GM21390 (cell line): ENCODE results near the gene BTN1A1.
"Not testable (repeated sequence)": the region's sequence is repeated elsewhere in the genome, so short reads cannot be mapped to it uniquely, and the experiment has no call there.

Experiments used
- ATAC-seq: cut with Tn5 transposase; IDR thresholded peaks from one replicate; pipeline ENCODE4 v1.9.1; 2021; ENCODE audit not compliant: unreplicated experiment

Gene BTN1A1

GRCh38 chr6:26507658-26508057, 7.6 kb downstream of the BTN1A1 start:
- no peak for ATAC-seq

GRCh38 chr6:26511033-26511432, 10.9 kb downstream of the BTN1A1 start:
- not testable (repeated sequence) for ATAC-seq

DNA sequence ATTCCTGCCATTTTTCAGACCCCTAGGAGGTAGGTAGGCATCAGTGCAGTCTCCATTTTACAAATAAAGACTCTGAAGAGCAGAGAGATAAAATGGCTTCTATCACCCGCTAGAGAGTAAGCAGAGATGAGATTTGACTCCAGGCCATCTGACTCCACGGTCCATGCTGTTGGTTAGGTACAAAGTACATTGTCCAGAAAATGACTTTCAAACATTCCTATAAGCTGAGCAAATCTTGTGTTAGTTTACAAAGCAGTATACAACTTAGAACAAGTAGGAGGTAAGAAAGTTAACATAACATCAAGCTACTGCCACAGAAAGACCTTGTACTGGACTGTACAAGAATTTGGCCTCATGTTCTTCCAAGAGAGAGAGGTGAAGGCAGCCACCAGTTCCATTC, 14.9 kb downstream of the BTN1A1 start:
- no peak for ATAC-seq

- ATAC-seq = no peak
Observed at GRCh38 chr6:26516481-26517427, 16.7 kb downstream of the BTN1A1 start.

DNA sequence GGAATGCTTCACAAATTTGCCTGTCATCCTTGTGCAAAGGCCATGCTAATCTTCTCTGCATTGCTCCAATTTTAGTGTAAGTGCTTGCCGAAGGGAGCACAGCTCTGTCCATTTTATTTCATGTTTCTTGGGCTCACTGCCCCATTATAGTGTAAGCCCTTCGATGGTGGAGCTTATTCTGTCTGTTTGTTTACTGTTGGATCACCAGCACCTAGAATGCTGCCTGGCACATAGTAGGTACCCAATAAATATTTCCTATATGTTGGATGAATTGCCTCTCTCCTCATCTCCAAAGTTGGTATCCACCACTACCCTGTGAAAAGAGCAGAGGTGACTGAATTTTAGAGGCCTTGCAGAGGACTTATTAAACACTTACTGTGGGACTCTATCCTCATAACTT, 19.3 kb downstream of the BTN1A1 start:
- no peak for ATAC-seq

GRCh38 chr6:26520237-26520849, 20.2 kb downstream of the BTN1A1 start:
- ATAC-seq = peak; percentile 30

DNA sequence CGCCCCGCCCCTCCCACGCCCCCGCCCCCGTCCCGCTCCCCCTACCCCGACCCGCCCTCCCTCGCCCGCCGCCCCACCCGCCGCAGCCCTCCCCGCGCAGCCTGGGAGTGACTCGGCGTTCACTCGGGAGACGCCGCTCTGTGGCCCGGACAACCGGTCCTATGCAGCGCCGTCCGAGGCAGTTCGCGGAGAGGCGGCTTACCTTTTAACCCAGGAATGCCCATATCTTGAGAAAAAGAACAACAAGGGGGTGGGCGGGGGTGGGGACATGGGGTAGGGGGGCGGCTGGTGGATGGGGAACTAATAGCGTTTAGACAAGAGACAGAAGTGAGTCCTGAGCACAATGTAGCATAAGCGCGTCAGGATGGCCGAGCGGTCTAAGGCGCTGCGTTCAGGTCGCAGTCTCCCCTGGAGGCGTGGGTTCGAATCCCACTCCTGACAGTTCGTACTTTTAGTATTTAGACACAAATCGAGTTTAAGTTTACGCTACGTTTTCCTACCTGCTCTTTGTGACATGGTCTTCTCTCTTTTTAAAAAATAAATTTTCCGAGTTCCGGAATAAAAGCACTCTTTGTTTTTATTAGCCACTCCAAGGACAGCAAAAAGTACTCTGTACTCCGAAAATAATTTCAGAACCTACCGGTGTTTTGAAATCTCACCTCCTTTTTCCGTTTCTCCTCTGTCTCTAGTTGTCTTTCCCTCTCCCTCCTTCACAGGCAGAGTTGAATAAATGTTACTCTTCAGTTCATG, 20.9 kb downstream of the BTN1A1 start:
- peak; percentile 64 for ATAC-seq

DNA sequence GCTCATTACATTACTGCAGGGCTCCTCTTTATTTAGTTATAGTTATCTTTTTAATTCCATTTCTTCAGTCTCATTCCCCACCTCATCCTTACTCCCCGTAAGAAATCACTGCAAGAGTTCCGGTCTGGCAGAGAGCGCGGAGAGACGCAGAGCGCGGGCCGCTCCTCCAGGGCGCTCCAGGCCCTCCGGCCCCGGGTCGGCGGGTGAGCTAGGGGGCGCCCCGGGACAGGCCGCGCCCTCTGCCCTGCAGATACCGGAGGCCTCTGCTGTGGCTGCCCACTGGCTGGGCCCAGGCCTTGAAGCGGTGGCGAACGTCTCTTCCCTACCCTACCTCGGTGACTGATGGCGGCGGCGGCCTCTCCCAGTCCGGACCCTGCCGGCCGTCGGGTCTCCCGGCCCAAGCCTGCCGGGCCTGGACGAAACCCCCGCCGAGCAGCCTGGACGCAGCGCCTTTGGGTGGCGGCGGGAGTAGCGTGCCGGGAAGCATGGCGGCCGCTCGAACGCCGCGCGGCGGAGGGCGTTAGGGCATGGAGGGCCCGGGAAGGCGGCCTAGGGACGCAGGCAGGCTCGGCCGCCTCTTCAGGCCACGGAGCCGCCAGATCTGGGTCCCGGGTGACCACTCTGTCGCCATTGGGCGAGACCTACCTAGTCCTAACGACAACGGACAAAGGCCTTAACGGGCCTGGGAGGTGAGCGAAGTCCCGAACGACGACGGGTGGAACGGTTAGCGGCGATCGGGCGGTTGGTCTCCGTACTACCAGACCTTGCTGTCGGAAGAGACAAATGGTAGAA, 21.7 kb downstream of the BTN1A1 start:
- peak; percentile 82 for ATAC-seq

DNA sequence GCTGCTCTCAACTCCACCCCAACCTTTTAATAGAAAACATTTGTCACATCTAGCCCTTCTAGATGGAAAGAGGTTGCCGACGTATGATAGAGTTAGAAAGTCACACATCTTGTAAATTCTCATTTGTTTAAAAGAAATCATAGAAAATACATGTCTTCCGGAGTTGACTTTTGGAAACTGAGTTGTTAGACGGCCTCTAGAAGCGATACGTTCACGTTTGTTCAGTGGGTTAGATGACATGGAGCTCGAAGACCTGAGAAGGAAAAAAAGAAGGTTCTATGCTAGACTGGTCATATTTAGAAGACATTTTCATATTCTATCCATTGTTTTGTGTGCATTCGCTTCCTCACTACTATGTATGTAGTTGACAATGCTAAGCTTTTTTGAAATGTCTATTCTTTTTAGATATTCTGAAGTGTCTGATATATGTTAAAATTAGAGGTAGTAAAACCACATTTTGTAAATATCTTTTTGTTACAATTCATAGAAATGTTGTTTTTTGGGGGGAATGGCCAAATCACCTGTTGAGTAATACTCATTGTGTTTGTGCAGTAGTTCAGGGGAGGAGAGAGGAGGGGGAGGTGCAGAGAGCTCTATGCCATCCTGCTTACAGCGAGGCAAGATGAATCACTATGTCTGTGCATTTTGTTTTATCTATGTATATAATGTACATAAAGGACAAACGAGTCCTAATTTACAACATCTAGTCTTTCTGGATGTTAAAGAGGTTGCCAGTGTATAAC, 22.6 kb downstream of the BTN1A1 start:
- ATAC-seq = not testable (repeated sequence)

GRCh38 chr6:26524314-26524713, 24.2 kb downstream of the BTN1A1 start:
- ATAC-seq = not testable (repeated sequence)

DNA sequence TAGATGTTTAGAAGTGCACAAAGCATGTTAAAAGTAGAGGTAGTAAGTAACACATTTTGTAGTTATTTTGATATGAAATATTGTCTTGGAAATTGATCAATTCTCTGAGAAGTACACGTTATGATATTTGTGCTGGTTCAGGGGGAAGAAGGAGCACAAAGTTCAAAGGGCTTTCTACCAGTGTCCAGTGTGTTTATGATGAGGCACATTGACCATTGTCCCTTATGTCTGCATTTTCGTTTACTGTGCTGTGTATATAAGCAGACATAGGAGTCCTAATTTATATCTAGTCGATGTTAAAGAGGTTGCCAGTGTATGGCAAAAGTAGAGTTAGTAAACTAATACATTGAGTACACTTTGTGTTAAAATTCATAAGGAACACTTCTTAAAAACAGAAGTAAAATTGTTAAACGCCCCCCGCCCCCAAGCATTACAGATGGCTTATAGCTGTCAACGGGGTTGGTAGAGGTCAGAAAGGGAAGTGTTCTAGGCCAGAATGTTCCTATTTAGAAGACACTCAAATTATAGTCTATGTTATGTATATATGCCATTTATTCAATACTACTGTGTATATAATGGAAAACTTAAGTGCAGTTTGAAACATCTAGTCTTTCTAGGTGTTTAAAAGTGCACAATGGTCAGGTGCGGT, 24.7 kb downstream of the BTN1A1 start:
- no peak for ATAC-seq

GRCh38 chr6:26525838-26526237, 25.7 kb downstream of the BTN1A1 start:
- ATAC-seq = no peak

- no peak for ATAC-seq
Observed at GRCh38 chr6:26526928-26527327, 26.8 kb downstream of the BTN1A1 start.

DNA sequence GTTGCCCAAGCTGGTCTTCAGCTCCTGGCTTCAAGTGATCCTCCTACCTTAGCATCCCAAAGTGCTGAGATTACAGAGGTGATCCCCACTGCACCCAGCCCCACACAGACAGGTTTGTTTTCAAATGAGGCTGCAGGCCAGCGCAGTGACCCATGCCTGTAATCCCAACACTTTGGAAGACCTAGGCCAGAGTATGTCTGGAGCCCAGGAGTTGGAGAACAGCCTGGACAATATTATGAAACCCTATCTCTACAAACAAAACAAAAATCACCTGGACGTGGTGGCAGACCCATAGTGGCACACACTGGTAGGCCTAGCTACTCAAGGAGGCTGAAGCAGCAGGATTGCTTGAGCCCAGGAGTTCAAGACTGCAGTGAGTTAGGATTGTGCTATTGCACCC, 30.1 kb downstream of the BTN1A1 start:
- ATAC-seq = no peak

DNA sequence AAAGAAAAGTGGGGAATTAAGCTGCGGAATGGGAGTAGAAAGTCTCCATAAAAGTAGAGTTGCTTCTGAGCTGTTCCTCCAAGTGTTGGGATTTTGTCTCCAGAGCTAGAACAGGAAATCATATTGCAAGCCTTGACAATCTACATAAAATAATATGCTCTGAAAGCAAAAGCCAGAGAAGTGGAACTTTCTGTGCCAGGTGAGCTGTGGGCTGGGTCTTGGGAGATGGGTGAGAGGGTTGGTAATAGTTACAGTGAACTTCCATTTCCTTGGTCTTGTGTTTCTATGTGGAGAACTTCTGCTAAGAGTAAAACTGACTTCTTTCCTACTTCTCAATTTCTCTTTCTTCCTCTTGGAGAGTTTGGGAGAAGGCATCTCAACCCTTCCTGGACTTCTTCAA, 31.8 kb downstream of the BTN1A1 start:
- ATAC-seq = no peak

GRCh38 chr6:26532699-26533531, 32.8 kb downstream of the BTN1A1 start:
- no peak for ATAC-seq

DNA sequence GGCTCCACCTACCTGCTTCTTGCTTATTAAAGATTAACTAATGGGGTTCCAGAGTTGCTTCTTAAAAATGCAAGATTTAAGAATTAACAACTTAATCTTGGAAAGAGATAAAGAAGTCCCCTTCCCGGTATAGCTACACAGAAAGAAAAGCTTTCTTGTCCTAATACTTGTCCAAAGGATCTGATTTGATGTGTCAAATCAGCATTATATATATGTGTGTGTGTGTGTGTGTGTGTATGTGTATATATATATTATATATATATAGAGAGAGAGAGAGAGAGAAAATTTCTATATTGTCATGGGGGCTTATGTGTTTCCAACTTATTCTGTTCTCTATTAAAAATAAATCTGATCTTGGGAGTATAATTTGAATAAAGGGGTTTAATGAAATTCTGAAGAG, 33.4 kb downstream of the BTN1A1 start:
- ATAC-seq = no peak

- ATAC-seq = no peak
Observed at GRCh38 chr6:26534681-26535465, 34.8 kb downstream of the BTN1A1 start.
